ENCODE results near the gene TGFBR3L. TPM values are rescaled to one million over a fixed set of nuclear protein-coding genes. Genes with fewer than 3 reads are reported as not detected.

TGFBR3L gene
- total and polyA plus RNA-seq, 2 experiments from 2014 or later: 1.7 to 7.0 TPM

DNA sequence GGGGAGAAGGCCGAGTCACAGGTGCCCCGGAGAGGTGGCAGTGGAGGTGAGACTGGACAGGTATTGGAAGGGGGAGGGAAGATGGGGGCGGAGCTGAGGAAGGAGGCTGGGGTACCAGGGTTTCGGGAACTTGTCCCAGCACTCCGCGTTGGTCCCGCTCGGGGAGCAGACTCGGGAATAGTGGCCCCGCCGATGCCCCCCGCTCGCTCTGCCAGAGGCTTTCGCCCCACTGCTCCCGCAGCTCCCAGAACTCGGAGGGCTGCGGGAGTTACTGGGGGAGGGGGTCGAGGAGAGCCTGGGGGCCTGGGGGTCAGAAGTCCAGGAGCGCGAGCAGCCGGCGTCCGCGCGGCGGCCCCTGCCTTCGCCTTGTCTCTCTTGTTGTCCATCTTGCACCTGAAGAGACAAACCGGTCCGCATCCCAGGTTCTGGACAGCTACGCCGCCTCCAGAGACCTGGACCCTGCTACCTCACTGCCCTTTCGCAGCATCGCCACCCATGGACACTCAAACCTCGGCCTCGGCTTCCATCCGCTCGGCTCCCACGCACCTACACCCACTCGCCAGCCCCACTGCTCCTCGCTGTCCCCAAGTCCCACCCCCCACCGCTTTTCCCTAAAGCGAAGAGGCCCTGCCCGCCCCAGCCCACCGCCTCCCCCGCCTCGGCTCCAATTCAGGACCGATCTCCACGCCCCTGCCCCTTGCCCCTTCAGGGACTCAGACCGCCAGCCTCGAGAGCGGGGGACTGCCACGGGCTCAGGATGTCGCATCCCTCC is 41.1 kb upstream of the TGFBR3L start:
- TF ChIP-seq STAT1 (IDR thresholded peaks at IDR 0.05; ENCODE audit: unreplicated experiment) (no peak), EZH2 (IDR thresholded peaks at IDR 0.05; ENCODE audit: low read depth, unreplicated experiment) (no peak), JUNB (IDR thresholded peaks at IDR 0.05; ENCODE audit: unreplicated experiment) (no peak), POLR2AphosphoS5 (IDR thresholded peaks at IDR 0.05; ENCODE audit: low read depth) (no peak), ZNF114 (CRISPR knock-in tag; IDR thresholded peaks at IDR 0.05) (no peak), CREB1 (CRISPR knock-in tag; IDR thresholded peaks at IDR 0.05; ENCODE audit: low read depth) (no peak), ZNF331 (CRISPR knock-in tag; IDR thresholded peaks at IDR 0.05; ENCODE audit: low read depth) (no peak), EZH2phosphoT487 (IDR thresholded peaks at IDR 0.05; ENCODE audit: unreplicated experiment) (no peak), NANOG (IDR thresholded peaks at IDR 0.05; ENCODE audit: borderline replicate concordance) (no peak)
- TF ChIP-seq, protein P1, sequence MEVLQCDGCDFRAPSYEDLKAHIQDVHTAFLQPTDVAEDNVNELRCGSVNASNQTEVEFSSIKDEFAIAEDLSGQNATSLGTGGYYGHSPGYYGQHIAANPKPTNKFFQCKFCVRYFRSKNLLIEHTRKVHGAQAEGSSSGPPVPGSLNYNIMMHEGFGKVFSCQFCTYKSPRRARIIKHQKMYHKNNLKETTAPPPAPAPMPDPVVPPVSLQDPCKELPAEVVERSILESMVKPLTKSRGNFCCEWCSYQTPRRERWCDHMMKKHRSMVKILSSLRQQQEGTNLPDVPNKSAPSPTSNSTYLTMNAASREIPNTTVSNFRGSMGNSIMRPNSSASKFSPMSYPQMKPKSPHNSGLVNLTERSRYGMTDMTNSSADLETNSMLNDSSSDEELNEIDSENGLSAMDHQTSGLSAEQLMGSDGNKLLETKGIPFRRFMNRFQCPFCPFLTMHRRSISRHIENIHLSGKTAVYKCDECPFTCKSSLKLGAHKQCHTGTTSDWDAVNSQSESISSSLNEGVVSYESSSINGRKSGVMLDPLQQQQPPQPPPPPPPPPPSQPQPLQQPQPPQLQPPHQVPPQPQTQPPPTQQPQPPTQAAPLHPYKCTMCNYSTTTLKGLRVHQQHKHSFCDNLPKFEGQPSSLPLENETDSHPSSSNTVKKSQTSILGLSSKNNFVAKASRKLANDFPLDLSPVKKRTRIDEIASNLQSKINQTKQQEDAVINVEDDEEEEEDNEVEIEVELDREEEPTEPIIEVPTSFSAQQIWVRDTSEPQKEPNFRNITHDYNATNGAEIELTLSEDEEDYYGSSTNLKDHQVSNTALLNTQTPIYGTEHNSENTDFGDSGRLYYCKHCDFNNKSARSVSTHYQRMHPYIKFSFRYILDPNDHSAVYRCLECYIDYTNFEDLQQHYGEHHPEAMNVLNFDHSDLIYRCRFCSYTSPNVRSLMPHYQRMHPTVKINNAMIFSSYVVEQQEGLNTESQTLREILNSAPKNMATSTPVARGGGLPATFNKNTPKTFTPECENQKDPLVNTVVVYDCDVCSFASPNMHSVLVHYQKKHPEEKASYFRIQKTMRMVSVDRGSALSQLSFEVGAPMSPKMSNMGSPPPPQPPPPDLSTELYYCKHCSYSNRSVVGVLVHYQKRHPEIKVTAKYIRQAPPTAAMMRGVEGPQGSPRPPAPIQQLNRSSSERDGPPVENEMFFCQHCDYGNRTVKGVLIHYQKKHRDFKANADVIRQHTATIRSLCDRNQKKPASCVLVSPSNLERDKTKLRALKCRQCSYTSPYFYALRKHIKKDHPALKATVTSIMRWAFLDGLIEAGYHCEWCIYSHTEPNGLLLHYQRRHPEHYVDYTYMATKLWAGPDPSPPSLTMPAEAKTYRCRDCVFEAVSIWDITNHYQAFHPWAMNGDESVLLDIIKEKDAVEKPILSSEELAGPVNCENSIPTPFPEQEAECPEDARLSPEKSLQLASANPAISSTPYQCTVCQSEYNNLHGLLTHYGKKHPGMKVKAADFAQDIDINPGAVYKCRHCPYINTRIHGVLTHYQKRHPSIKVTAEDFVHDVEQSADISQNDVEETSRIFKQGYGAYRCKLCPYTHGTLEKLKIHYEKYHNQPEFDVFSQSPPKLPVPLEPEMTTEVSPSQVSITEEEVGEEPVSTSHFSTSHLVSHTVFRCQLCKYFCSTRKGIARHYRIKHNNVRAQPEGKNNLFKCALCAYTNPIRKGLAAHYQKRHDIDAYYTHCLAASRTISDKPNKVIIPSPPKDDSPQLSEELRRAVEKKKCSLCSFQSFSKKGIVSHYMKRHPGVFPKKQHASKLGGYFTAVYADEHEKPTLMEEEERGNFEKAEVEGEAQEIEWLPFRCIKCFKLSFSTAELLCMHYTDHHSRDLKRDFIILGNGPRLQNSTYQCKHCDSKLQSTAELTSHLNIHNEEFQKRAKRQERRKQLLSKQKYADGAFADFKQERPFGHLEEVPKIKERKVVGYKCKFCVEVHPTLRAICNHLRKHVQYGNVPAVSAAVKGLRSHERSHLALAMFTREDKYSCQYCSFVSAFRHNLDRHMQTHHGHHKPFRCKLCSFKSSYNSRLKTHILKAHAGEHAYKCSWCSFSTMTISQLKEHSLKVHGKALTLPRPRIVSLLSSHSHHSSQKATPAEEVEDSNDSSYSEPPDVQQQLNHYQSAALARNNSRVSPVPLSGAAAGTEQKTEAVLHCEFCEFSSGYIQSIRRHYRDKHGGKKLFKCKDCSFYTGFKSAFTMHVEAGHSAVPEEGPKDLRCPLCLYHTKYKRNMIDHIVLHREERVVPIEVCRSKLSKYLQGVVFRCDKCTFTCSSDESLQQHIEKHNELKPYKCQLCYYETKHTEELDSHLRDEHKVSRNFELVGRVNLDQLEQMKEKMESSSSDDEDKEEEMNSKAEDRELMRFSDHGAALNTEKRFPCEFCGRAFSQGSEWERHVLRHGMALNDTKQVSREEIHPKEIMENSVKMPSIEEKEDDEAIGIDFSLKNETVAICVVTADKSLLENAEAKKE (CRISPR knock-in tag; IDR thresholded peaks at IDR 0.05): no peak
- TF ChIP-seq, protein P2, sequence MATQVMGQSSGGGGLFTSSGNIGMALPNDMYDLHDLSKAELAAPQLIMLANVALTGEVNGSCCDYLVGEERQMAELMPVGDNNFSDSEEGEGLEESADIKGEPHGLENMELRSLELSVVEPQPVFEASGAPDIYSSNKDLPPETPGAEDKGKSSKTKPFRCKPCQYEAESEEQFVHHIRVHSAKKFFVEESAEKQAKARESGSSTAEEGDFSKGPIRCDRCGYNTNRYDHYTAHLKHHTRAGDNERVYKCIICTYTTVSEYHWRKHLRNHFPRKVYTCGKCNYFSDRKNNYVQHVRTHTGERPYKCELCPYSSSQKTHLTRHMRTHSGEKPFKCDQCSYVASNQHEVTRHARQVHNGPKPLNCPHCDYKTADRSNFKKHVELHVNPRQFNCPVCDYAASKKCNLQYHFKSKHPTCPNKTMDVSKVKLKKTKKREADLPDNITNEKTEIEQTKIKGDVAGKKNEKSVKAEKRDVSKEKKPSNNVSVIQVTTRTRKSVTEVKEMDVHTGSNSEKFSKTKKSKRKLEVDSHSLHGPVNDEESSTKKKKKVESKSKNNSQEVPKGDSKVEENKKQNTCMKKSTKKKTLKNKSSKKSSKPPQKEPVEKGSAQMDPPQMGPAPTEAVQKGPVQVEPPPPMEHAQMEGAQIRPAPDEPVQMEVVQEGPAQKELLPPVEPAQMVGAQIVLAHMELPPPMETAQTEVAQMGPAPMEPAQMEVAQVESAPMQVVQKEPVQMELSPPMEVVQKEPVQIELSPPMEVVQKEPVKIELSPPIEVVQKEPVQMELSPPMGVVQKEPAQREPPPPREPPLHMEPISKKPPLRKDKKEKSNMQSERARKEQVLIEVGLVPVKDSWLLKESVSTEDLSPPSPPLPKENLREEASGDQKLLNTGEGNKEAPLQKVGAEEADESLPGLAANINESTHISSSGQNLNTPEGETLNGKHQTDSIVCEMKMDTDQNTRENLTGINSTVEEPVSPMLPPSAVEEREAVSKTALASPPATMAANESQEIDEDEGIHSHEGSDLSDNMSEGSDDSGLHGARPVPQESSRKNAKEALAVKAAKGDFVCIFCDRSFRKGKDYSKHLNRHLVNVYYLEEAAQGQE (IDR thresholded peaks at IDR 0.05; ENCODE audit: unreplicated experiment): no peak
- TF ChIP-seq, protein P3, sequence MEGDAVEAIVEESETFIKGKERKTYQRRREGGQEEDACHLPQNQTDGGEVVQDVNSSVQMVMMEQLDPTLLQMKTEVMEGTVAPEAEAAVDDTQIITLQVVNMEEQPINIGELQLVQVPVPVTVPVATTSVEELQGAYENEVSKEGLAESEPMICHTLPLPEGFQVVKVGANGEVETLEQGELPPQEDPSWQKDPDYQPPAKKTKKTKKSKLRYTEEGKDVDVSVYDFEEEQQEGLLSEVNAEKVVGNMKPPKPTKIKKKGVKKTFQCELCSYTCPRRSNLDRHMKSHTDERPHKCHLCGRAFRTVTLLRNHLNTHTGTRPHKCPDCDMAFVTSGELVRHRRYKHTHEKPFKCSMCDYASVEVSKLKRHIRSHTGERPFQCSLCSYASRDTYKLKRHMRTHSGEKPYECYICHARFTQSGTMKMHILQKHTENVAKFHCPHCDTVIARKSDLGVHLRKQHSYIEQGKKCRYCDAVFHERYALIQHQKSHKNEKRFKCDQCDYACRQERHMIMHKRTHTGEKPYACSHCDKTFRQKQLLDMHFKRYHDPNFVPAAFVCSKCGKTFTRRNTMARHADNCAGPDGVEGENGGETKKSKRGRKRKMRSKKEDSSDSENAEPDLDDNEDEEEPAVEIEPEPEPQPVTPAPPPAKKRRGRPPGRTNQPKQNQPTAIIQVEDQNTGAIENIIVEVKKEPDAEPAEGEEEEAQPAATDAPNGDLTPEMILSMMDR (conservative IDR thresholded peaks at IDR 0.05; ENCODE audit: low read depth in 2 of 2): no peak
- TF ChIP-seq, protein P4, sequence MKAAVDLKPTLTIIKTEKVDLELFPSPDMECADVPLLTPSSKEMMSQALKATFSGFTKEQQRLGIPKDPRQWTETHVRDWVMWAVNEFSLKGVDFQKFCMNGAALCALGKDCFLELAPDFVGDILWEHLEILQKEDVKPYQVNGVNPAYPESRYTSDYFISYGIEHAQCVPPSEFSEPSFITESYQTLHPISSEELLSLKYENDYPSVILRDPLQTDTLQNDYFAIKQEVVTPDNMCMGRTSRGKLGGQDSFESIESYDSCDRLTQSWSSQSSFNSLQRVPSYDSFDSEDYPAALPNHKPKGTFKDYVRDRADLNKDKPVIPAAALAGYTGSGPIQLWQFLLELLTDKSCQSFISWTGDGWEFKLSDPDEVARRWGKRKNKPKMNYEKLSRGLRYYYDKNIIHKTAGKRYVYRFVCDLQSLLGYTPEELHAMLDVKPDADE (IDR thresholded peaks at IDR 0.05): no peak
- H3K27ac Mint-ChIP-seq: no peak overlapping the region; the same call in 1 of the 2 replicates

More for the DNA sequence above, 41.1 kb upstream of the TGFBR3L start:
- peak overlapping the region; percentile 91 for H3K4me2 ChIP-seq
- peaks cover 13% of the 10 kb centered on the region; the same call in 1 of the 2 replicates for H3K4me1 ChIP-seq (ENCODE audit: insufficient read depth)
- ATAC-seq (no peak), DNase-seq (ENCODE audit: low spot score) (peak; percentile 48)
- no peak overlapping the region for H2AFZ ChIP-seq
- Mint-ChIP-seq H3K36me3 (ENCODE audit: low read depth) (peaks cover 5% of the 10 kb centered on the region; the same call in 2 of the 3 replicates), H3K4me3 (peak overlapping the region; percentile 91), H3K9me3 (no peaks in the 10 kb centered on the region), H3K4me1 (peaks cover 18% of the 10 kb centered on the region), H3K27me3 (ENCODE audit: insufficient read depth, low read depth, poor library complexity) (peaks cover 34% of the 10 kb centered on the region)
- H3K36me3 ChIP-seq (ENCODE audit: insufficient read depth): no peaks in the 10 kb centered on the region
- H3K79me2 ChIP-seq (replicated peaks; ENCODE audit: insufficient read depth): no peaks in the 10 kb centered on the region
- no peaks in the 10 kb centered on the region for H4K20me1 ChIP-seq (replicated peaks; ENCODE audit: insufficient read depth)
- peak overlapping the region; percentile 81 for H3K4me3 ChIP-seq
- peaks cover 13% of the 10 kb centered on the region; the same call in 1 of the 2 replicates for H3F3A ChIP-seq (replicated peaks; ENCODE audit: low read depth)
- no peaks in the 10 kb centered on the region for H3K9me2 ChIP-seq (ENCODE audit: insufficient read depth)
- H3K27me3 ChIP-seq (ENCODE audit: insufficient read depth): peaks cover 14% of the 10 kb centered on the region
- H3K27ac ChIP-seq (ENCODE audit: low read depth): no peak overlapping the region

Data from GM23338 (cell line).